Caco-2 (cell line): Measurements from ENCODE around the gene LPGAT1. TPM values are rescaled to one million over a fixed set of nuclear protein-coding genes. Genes with fewer than 3 reads are reported as not detected.

Experiments
- BruUV-seq: library from RNA; stranded (reverse); fragments of 400-500 nt; replicated peaks from 2 replicates; lab custom pipeline; 2021; lab: Mats Ljungman, UMichigan
- CTCF ChIA-PET: fragments of 300-600 bp; sonication (Branson Sonifier 250); formaldehyde crosslinking; loops from one replicate; lab custom pipeline; 2022; ENCODE audit warnings: antibody characterized with exemption; lab: Charles Lee
- POLR2A ChIA-PET: fragments of 300-600 bp; sonication (Branson Sonifier 250); formaldehyde crosslinking; loops from one replicate; lab custom pipeline; 2022; ENCODE audit warnings: antibody characterized with exemption; lab: Charles Lee
- DNase-seq, 2 experiments: peaks; one replicate each; pipeline versions ENCODE4 v3.0.0 to v3.0.0-alpha.2; 2020 to 2022
- H3K27me3 ChIP-seq: replicated peaks from 2 replicates; pipeline ENCODE4 v1.6.0; 2011; ENCODE audit warnings: low read length; ENCODE audit not compliant: control insufficient read depth, insufficient read depth
- H3K36me3 ChIP-seq: 2 replicates; pipeline ENCODE4 v1.5.1; 2011; ENCODE audit warnings: low read length; ENCODE audit not compliant: control insufficient read depth, insufficient read depth
- H3K4me1 ChIP-seq: fragments of 250-450 bp; sonication (Bioruptor Pico); 2 replicates; pipeline ENCODE4 v1.5.1; 2020; ENCODE audit warnings: mild to moderate bottlenecking
- H3K4me3 ChIP-seq: 2 replicates; pipeline ENCODE4 v1.5.1; 2011; ENCODE audit warnings: low read depth, mild to moderate bottlenecking, control low read depth, low read length
- H3K9me3 ChIP-seq: fragments of 250-450 bp; sonication (Bioruptor Pico); 2 replicates; pipeline ENCODE4 v1.5.1; 2020; ENCODE audit warnings: mild to moderate bottlenecking, moderate library complexity
- H3K27ac Mint-ChIP-seq: one replicate; pipeline ENCODE4 v1.8.0; 2022; ENCODE audit warnings: mixed read lengths; ENCODE audit not compliant: unreplicated experiment
- H3K27me3 Mint-ChIP-seq: one replicate; pipeline ENCODE4 v1.8.0; 2022; ENCODE audit warnings: mixed read lengths; ENCODE audit not compliant: insufficient read depth, unreplicated experiment
- H3K36me3 Mint-ChIP-seq: one replicate; pipeline ENCODE4 v1.8.0; 2022; ENCODE audit warnings: mild to moderate bottlenecking, mixed read lengths; ENCODE audit not compliant: insufficient read depth, unreplicated experiment
- H3K4me1 Mint-ChIP-seq: one replicate; pipeline ENCODE4 v1.8.0; 2022; ENCODE audit warnings: low read depth, mixed read lengths; ENCODE audit not compliant: unreplicated experiment
- H3K4me3 Mint-ChIP-seq: one replicate; pipeline ENCODE4 v1.8.0; 2022; ENCODE audit warnings: mild to moderate bottlenecking, moderate library complexity, mixed read lengths; ENCODE audit not compliant: unreplicated experiment
- H3K9me3 Mint-ChIP-seq: one replicate; pipeline ENCODE4 v1.8.0; 2022; ENCODE audit warnings: mixed read lengths; ENCODE audit not compliant: unreplicated experiment
- CTCF ChIP-seq, 2 experiments: fragments of 200-600 bp in 1 of 2; IDR thresholded peaks; 1 replicate in 1 of 2; 2 replicates in 1 of 2; pipeline versions ENCODE4 v1.5.1 to v1.8.0; 2011 to 2022; ENCODE audit warnings: antibody characterized with exemption in 1 of 2, control low read depth in 1 of 2, inconsistent platforms in 1 of 2, low read depth in 1 of 2, low read length in 1 of 2, mild to moderate bottlenecking in 1 of 2, moderate library complexity in 1 of 2; ENCODE audit not compliant: insufficient read depth in 1 of 2, severe bottlenecking in 1 of 2, unreplicated experiment in 1 of 2
- intact Hi-C: fragments of 100-400 bp; cut with micrococcal nuclease; formaldehyde crosslinking; loops from one replicate; pipeline ENCODE4 v1.10.0; 2022; ENCODE audit not compliant: unreplicated experiment
- total RNA-seq: library from RNA; stranded (reverse); gene quantifications from 2 replicates; pipeline ENCODE4 v1.2.3, GENCODE V29; 2022

Gene LPGAT1
- total RNA-seq, 1 experiment from 2014 or later = 25.6 TPM

- BruUV-seq = no TSS peak
- ChIA-PET POLR2A (no interaction called here), CTCF (no interaction called here)
- intact Hi-C loops = no loop called here
- H3K36me3 ChIP-seq = no peaks in the 10 kb centered on the region
- no peaks in the 10 kb centered on the region for H3K9me3 Mint-ChIP-seq
- H3K9me3 ChIP-seq = no peaks in the 10 kb centered on the region
- no peak for DNase-seq
- no peaks in the 10 kb centered on the region for H3K27me3 Mint-ChIP-seq
- H3K4me1 Mint-ChIP-seq = no peaks in the 10 kb centered on the region
- H3K36me3 Mint-ChIP-seq = no peaks in the 10 kb centered on the region
- H3K27ac Mint-ChIP-seq = no peak overlapping the region
- H3K4me3 ChIP-seq = no peak overlapping the region
- H3K4me1 ChIP-seq = no peaks in the 10 kb centered on the region
- no peak for TF ChIP-seq CTCF (IDR thresholded peaks at IDR 0.05; ENCODE audit: insufficient read depth in 1 of 2, low read depth in 1 of 2, low read length in 1 of 2, severe bottlenecking in 1 of 2, unreplicated experiment in 1 of 2)
- H3K27me3 ChIP-seq = no peaks in the 10 kb centered on the region
- H3K4me3 Mint-ChIP-seq = no peak overlapping the region
Measured at GRCh38 chr1:211715971-211716370, 114.6 kb downstream of the LPGAT1 start.

- no peaks in the 10 kb centered on the region for H3K4me1 ChIP-seq
- Mint-ChIP-seq H3K27me3 (no peaks in the 10 kb centered on the region), H3K4me3 (no peak overlapping the region), H3K36me3 (no peaks in the 10 kb centered on the region), H3K9me3 (no peaks in the 10 kb centered on the region), H3K4me1 (no peaks in the 10 kb centered on the region), H3K27ac (no peak overlapping the region)
- H3K4me3 ChIP-seq = no peak overlapping the region
- no peaks in the 10 kb centered on the region for H3K27me3 ChIP-seq
- no TSS peak for BruUV-seq
- CTCF ChIA-PET = no interaction called here
- POLR2A ChIA-PET = no interaction called here
- no peaks in the 10 kb centered on the region for H3K36me3 ChIP-seq
- H3K9me3 ChIP-seq = no peaks in the 10 kb centered on the region
- no peak for TF ChIP-seq CTCF (IDR thresholded peaks at IDR 0.05; ENCODE audit: insufficient read depth in 1 of 2, low read depth in 1 of 2, low read length in 1 of 2, severe bottlenecking in 1 of 2, unreplicated experiment in 1 of 2)
- DNase-seq = no peak
- intact Hi-C loops = no loop called here
Measured at GRCh38 chr1:211714154-211714553, 116.4 kb downstream of the LPGAT1 start.

GRCh38 chr1:211713231-211713630 lies 117.3 kb downstream of the LPGAT1 start:
- no peak overlapping the region for H3K27ac Mint-ChIP-seq
- H3K36me3 Mint-ChIP-seq = no peaks in the 10 kb centered on the region
- POLR2A ChIA-PET = no interaction called here
- Histone ChIP-seq H3K27me3 (no peaks in the 10 kb centered on the region), H3K4me3 (no peak overlapping the region), H3K36me3 (no peaks in the 10 kb centered on the region), H3K9me3 (no peaks in the 10 kb centered on the region), H3K4me1 (no peaks in the 10 kb centered on the region)
- no peak overlapping the region for H3K4me3 Mint-ChIP-seq
- DNase-seq = no peak
- CTCF ChIA-PET = interaction anchor here (0.9 kb wide), 1 partner anchor 33 kb away, joined by 4 read pairs; no protein-coding TSS in a partner anchor
- no peaks in the 10 kb centered on the region for H3K9me3 Mint-ChIP-seq
- intact Hi-C loops = no loop called here
- no peaks in the 10 kb centered on the region for H3K27me3 Mint-ChIP-seq
- TF ChIP-seq CTCF (IDR thresholded peaks at IDR 0.05; ENCODE audit: insufficient read depth in 1 of 2, low read depth in 1 of 2, low read length in 1 of 2, severe bottlenecking in 1 of 2, unreplicated experiment in 1 of 2) = no peak
- BruUV-seq = no TSS peak
- no peaks in the 10 kb centered on the region for H3K4me1 Mint-ChIP-seq
